SK-N-SH treated with all-trans-retinoic acid at 6 μM for 48 hours (cell line): ENCODE data around the gene FAAH.

ENCODE experiments used
- ESRRG ChIP-seq: fragments of 250-450 bp; sonication (Bioruptor Pico); IDR thresholded peaks from 2 replicates; pipeline ENCODE4 v1.6.1; 2021; ENCODE audit warnings: mild to moderate bottlenecking
- ISL1 ChIP-seq: fragments of 250-450 bp; sonication (Bioruptor Pico); IDR thresholded peaks from 2 replicates; pipeline ENCODE4 v2.1.2; 2022; ENCODE audit warnings: mild to moderate bottlenecking, moderate library complexity
- OSR1 ChIP-seq: fragments of 250-450 bp; sonication (Bioruptor Pico); IDR thresholded peaks from 2 replicates; pipeline ENCODE4 v1.8.0; 2022; ENCODE audit warnings: moderate library complexity, mild to moderate bottlenecking, inconsistent platforms
- PATZ1 ChIP-seq: fragments of 250-450 bp; sonication (Bioruptor Pico); IDR thresholded peaks from 2 replicates; pipeline ENCODE4 v1.8.0; 2020; ENCODE audit warnings: mild to moderate bottlenecking, moderate library complexity, borderline replicate concordance
- PPARA ChIP-seq: fragments of 250-450 bp; sonication (Bioruptor Pico); IDR thresholded peaks from 2 replicates; pipeline ENCODE4 v1.5.0; 2020; ENCODE audit warnings: mild to moderate bottlenecking, borderline replicate concordance
- RARB ChIP-seq: fragments of 250-450 bp; sonication (Bioruptor Pico); IDR thresholded peaks from 2 replicates; pipeline ENCODE4 v1.8.0; 2021; ENCODE audit warnings: mild to moderate bottlenecking, moderate library complexity
- SNAI2 ChIP-seq: fragments of 250-450 bp; sonication (Bioruptor Pico); IDR thresholded peaks from 2 replicates; pipeline ENCODE4 v1.5.0; 2020; ENCODE audit warnings: mild to moderate bottlenecking, moderate library complexity
- TOX ChIP-seq: fragments of 250-450 bp; sonication (Bioruptor Pico); IDR thresholded peaks from 2 replicates; pipeline ENCODE4 v1.8.0; 2021; ENCODE audit warnings: mild to moderate bottlenecking, moderate library complexity, borderline replicate concordance
- TSHZ2 ChIP-seq: fragments of 250-450 bp; sonication (Bioruptor Pico); IDR thresholded peaks from 2 replicates; pipeline ENCODE4 v1.5.0; 2020; ENCODE audit warnings: mild to moderate bottlenecking, moderate library complexity
- ZNF565 ChIP-seq: fragments of 450-650 bp; formaldehyde crosslinking; conservative IDR thresholded peaks from 2 replicates; pipeline ENCODE4 v1.5.0; 2020; ENCODE audit warnings: low read depth, mild to moderate bottlenecking, moderate library complexity
- TF ChIP-seq, protein P1 (sequence below): fragments of 250-450 bp; sonication (Bioruptor Pico); IDR thresholded peaks from 2 replicates; pipeline ENCODE4 v1.5.1; 2021; ENCODE audit warnings: mild to moderate bottlenecking, moderate library complexity

DNA sequence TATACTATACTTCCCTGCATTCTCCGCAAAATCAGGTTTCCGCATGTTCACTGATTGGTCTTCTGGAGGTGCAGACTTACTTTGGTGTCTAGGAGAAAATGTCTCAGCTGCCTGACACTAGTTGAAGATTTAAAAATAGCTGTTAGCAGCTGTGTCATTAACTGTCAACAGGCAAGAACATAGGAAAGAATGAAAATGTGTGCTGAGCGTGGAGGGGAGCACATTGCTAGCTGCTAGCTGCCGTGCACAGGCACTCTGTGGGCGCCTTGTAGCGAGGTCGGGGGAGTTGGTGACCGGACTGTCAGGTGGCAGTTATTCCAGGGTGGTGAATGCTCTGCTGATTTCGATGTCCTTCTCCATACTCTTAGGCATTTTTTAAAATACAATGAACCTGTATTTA, 5.2 kb downstream of the FAAH start:
- no peak for TF ChIP-seq ZNF565 (CRISPR knock-in tag)
- no peak for TF ChIP-seq SNAI2 (CRISPR knock-in tag)
- no peak for TF ChIP-seq OSR1
- no peak for TF ChIP-seq TSHZ2 (CRISPR knock-in tag)
- TF ChIP-seq ESRRG (CRISPR knock-in tag), result no peak
- TF ChIP-seq ISL1, result no peak
- TF ChIP-seq, protein P1, sequence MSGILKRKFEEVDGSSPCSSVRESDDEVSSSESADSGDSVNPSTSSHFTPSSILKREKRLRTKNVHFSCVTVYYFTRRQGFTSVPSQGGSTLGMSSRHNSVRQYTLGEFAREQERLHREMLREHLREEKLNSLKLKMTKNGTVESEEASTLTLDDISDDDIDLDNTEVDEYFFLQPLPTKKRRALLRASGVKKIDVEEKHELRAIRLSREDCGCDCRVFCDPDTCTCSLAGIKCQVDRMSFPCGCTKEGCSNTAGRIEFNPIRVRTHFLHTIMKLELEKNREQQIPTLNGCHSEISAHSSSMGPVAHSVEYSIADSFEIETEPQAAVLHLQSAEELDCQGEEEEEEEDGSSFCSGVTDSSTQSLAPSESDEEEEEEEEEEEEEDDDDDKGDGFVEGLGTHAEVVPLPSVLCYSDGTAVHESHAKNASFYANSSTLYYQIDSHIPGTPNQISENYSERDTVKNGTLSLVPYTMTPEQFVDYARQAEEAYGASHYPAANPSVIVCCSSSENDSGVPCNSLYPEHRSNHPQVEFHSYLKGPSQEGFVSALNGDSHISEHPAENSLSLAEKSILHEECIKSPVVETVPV (CRISPR knock-in tag), result no peak
- TF ChIP-seq RARB (CRISPR knock-in tag), result no peak
- no peak for TF ChIP-seq TOX (CRISPR knock-in tag)
- TF ChIP-seq PPARA (CRISPR knock-in tag), result no peak
- no peak for TF ChIP-seq PATZ1
